ENCODE results near the gene GLYAT. TPM values are rescaled to one million over a fixed set of nuclear protein-coding genes. Genes with fewer than 3 reads are reported as not detected.
A peak's percentile ranks its signal among the peaks of the same experiment; 100 is the strongest.

Gene GLYAT
- total and polyA plus RNA-seq, 8 donors: 0.18 to 0.32 TPM; not detected in 6

DNA sequence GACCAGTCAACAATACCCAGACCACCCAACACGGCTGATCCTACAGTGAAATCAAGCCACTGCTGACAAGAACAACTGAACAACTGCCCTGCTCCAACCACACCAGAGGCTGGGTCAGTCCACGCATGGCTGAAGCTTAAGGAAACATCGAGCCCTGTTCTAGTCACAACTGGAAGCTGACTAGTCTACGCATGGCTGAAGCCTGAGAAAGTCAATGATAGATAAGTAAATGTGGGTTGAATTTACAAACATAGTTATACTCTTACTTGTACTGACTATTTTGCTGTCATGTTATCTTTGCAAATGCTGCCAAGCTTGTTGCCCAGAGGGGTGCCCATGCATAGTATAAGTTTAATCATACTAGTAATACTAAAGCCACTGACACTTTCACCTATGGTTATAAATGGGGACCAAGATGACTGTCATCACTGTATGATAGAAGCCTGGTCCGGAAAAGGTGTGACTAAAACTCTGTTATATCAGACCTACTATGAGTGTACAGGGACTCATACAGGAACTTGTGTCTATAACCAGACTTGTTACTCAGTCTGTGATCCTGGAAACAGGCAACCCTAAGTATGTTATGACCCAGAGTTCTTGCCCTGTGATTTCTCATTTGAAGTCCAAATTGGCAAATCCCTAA, 43.4 kb upstream of the GLYAT start:
- Histone ChIP-seq H3K9me3 (no peaks in the 10 kb centered on the region), H3K4me3 (no peak overlapping the region), H3K27ac (no peak overlapping the region), H3K27me3 (no peaks in the 10 kb centered on the region), H3K4me1 (no peaks in the 10 kb centered on the region), H3K36me3 (no peaks in the 10 kb centered on the region)
- 86 to 90% methylated on average over 5 of the region's 5 CpGs for WGBS, 2 donors
- TF ChIP-seq, protein P1, sequence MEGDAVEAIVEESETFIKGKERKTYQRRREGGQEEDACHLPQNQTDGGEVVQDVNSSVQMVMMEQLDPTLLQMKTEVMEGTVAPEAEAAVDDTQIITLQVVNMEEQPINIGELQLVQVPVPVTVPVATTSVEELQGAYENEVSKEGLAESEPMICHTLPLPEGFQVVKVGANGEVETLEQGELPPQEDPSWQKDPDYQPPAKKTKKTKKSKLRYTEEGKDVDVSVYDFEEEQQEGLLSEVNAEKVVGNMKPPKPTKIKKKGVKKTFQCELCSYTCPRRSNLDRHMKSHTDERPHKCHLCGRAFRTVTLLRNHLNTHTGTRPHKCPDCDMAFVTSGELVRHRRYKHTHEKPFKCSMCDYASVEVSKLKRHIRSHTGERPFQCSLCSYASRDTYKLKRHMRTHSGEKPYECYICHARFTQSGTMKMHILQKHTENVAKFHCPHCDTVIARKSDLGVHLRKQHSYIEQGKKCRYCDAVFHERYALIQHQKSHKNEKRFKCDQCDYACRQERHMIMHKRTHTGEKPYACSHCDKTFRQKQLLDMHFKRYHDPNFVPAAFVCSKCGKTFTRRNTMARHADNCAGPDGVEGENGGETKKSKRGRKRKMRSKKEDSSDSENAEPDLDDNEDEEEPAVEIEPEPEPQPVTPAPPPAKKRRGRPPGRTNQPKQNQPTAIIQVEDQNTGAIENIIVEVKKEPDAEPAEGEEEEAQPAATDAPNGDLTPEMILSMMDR (IDR thresholded peaks at IDR 0.05): no peak
- DNase-seq: no peak
- no peak for FAIRE-seq
- no peak for ATAC-seq
- intact Hi-C loops (cut with DNase I): no loop called here

DNA sequence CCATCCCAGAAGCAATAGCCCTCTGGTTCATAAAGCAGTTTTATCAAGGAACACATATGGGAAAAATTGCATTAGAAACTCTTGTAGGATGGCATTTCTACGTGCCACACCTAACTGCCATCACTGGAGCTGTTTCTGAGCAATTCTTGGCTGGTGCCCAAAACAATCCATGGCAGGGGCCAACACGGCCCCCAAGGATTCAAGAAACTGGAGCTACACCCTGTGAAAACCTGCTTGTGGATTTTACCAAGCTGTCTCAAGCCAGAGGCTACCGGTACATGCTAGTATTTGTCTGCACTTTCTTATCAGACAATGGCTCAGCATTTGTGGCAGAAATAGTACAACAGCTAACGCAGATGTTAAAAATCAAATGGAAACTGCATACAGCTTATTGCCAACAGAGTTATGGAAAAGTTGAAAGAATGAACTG, 42.4 kb upstream of the GLYAT start:
- no peak overlapping the region for H3K27ac ChIP-seq
- H3K9me3 ChIP-seq: no peaks in the 10 kb centered on the region
- no peaks in the 10 kb centered on the region for H3K36me3 ChIP-seq
- intact Hi-C loops (cut with DNase I): no loop called here
- no peaks in the 10 kb centered on the region for H3K4me1 ChIP-seq
- no peak overlapping the region for H3K4me3 ChIP-seq
- no peaks in the 10 kb centered on the region for H3K27me3 ChIP-seq
- DNase-seq (no peak), FAIRE-seq (no peak), ATAC-seq (peak in 2 of 4 donors; percentile 35 to 53)
- TF ChIP-seq, protein P1 (IDR thresholded peaks at IDR 0.05): no peak
- WGBS, 2 donors: 39 to 42% methylated on average over 4 of the region's 4 CpGs

DNA sequence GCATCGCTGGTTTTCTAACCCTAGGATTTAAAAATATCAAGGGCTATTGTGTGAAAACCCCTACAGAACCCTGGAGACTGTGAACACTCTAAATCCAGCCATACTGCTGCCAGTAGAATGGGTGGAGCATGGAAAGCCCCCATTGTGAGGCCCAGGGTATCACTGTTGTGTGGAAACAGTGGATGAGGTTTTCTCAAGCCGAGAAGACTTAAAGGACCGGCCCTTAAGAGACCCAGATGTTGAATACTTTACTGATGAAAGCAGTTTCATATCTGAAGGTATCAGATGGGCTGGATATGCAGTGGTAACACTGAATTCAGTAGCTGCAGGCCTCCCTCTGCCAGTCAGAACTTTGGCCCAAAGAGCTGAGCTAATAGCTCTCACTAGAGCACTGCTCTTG, 41.6 kb upstream of the GLYAT start:
- WGBS, 2 donors: 80 to 96% methylated on average over 3 of the region's 3 CpGs
- Histone ChIP-seq H3K27ac (no peak overlapping the region), H3K4me3 (no peak overlapping the region), H3K9me3 (no peaks in the 10 kb centered on the region), H3K27me3 (no peaks in the 10 kb centered on the region), H3K4me1 (no peaks in the 10 kb centered on the region), H3K36me3 (no peaks in the 10 kb centered on the region)
- ATAC-seq (no peak), FAIRE-seq (no peak), DNase-seq (no peak)
- TF ChIP-seq, protein P1 (IDR thresholded peaks at IDR 0.05): no peak
- intact Hi-C loops (cut with DNase I): no loop called here

DNA sequence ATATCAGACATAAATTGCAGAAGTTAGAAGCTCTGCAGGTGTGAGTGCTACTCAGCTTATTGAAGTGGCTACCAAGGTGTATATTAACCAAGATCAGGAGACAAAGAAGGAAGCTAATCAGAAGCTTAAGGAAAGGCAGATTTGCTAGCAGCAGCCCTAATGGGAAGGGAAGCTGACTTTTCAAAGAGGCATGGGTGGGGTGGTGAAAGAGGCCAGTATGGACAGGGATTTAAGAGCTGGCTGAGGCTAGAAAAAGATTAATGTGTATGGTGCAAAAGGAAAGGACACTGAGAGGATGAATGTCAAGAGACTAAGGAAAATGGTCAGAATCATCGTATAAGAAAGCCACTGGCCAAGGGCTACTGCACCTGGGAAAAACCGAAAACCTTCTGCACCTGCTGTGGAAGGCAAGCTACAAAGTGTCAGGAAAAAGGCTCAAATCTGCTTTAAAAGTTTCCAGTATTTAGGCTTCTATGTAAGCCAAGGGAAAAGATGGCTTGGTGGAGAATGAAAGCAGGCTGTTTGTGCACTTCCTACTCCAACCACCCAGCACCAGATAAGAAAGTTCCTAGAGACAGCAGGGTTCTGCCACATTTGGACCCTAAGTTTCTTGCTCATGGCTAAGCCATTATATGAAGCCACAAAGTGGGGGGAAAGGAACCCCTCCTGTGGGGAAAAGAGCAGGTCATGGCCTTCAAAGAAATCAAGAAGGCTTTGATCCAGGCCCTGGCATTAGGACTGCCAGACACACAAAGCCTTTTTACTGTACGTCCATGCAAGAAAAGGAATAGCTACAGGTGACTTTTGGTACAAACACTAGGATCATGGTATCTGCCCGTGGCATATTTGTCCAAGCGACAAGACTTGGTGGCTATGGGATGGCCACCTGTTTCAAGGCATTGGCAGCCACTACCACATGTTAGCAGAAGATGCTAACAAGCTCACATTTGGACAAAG, 40.9 kb upstream of the GLYAT start:
- H3K9me3 ChIP-seq: no peaks in the 10 kb centered on the region
- H3K27me3 ChIP-seq: no peaks in the 10 kb centered on the region
- WGBS, 2 donors: 94 to 97% methylated on average over 5 of the region's 5 CpGs
- H3K36me3 ChIP-seq: no peaks in the 10 kb centered on the region
- intact Hi-C loops (cut with DNase I): no loop called here
- H3K4me1 ChIP-seq: no peaks in the 10 kb centered on the region
- FAIRE-seq (no peak), ATAC-seq (no peak), DNase-seq (no peak)
- no peak overlapping the region for H3K27ac ChIP-seq
- no peak overlapping the region for H3K4me3 ChIP-seq
- TF ChIP-seq, protein P1 (IDR thresholded peaks at IDR 0.05): no peak

All from pancreas (tissue), 10 donors.